Cardiac septum (tissue), 1 donor: ENCODE results near the gene PCDHGC5. TPM values are rescaled to one million over a fixed set of nuclear protein-coding genes. Genes with fewer than 3 reads are reported as not detected.

ENCODE experiments used
- DNase-seq: peaks from one replicate; pipeline ENCODE4 v3.0.0-alpha.2; 2020; ENCODE audit warnings: low spot score
- intact Hi-C: fragments of 100-400 bp; cut with DNase I; formaldehyde crosslinking; loops from one replicate; pipeline ENCODE4 v1.14.0; 2022
- total RNA-seq: library from RNA; stranded (reverse); fragmentation: NEBNext Ultra II Directional; extraction: Animal tissue kit (Norgen Biotek cat#: 25700); gene quantifications from one replicate; pipeline ENCODE4 v1.2.1, GENCODE V29; 2021
- donor health status: DM: no; HTN: no; CAD: no.

Gene PCDHGC5
- total RNA-seq, 1 donor from 2014 or later: 6.1 TPM

DNA sequence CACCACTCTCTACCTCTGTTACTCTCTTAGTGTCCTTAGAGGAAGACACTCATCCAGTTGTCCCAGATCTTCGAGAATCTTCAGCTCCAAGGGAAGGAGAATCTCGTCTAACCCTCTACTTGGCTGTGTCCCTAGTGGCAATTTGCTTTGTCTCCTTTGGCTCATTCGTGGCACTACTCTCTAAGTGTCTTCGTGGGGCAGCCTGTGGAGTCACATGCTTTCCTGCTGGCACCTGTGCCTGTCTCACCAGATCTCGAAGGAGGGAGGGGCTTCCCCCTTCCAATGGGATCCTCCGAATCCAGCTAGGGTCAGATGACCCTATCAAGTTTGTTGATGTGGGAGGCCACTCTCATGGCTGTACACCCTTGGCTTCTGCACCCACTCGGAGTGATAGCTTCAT, 1.8 kb upstream of the PCDHGC5 start:
- intact Hi-C loops: no loop called here
- DNase-seq: no peak

GRCh38 chr5:141489841-141490240, 960 bp downstream of the PCDHGC5 start:
- intact Hi-C loops: no loop called here
- DNase-seq: no peak

DNA sequence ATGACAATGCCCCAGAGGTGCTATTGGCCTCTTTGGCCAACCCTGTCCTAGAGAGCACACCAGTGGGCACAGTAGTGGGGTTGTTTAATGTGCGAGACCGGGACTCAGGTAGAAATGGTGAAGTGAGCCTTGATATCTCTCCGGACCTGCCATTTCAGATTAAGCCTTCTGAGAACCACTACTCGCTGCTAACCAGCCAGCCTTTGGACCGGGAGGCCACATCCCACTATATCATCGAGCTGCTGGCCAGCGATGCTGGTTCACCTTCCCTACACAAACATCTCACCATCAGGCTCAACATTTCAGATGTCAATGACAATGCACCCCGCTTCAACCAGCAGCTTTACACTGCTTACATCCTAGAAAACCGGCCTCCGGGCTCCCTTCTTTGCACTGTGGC, 1.4 kb downstream of the PCDHGC5 start:
- intact Hi-C loops: no loop called here
- DNase-seq: no peak

DNA sequence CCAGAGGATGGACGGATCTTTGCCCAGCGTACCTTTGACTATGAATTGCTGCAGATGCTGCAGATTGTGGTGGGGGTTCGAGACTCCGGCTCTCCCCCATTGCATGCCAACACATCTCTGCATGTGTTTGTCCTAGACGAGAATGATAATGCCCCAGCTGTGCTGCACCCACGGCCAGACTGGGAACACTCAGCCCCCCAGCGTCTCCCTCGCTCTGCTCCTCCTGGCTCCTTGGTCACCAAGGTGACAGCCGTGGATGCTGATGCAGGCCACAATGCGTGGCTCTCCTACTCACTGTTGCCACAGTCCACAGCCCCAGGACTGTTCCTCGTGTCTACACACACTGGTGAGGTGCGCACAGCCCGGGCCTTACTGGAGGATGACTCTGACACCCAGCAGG, 1.9 kb downstream of the PCDHGC5 start:
- no peak for DNase-seq

DNA sequence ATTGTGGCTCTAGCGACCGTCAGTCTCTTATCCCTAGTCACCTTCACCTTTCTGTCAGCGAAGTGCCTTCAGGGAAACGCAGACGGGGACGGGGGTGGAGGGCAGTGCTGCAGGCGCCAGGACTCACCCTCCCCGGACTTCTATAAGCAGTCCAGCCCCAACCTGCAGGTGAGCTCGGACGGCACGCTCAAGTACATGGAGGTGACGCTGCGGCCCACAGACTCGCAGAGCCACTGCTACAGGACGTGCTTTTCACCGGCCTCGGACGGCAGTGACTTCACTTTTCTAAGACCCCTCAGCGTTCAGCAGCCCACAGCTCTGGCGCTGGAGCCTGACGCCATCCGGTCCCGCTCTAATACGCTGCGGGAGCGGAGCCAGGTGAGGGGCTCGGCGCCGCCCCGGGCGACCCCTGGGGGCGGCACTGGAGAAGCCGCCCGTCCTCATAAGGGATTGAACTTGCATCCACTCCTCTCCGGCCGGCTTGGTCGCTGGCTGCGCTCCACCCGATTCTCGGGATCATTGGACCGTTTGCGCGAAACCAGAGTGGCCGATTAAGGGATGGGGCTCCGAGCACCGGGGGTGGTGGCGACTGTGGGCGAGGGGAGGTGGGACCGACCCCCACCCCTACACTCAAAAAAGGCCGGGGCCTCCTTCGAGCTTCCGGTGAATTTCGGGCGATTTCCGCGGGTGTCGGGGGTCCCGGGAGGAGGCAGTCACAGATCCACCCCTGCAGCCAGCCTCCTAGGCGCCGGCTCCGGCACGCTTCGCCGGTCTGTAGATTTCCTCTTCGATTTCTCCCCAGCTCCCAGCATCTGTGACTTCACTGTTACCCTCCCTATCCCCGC, 2.7 kb downstream of the PCDHGC5 start:
- no peak for DNase-seq
- intact Hi-C loops: no loop called here

More for the DNA sequence above, 1.9 kb downstream of the PCDHGC5 start:
- intact Hi-C loops: no loop called here

GRCh38 chr5:141492168-141492885, 3.4 kb downstream of the PCDHGC5 start:
- no peak for DNase-seq
- intact Hi-C loops: no loop called here

GRCh38 chr5:141493500-141494422, 4.9 kb downstream of the PCDHGC5 start:
- DNase-seq: no peak
- intact Hi-C loops: no loop called here

DNA sequence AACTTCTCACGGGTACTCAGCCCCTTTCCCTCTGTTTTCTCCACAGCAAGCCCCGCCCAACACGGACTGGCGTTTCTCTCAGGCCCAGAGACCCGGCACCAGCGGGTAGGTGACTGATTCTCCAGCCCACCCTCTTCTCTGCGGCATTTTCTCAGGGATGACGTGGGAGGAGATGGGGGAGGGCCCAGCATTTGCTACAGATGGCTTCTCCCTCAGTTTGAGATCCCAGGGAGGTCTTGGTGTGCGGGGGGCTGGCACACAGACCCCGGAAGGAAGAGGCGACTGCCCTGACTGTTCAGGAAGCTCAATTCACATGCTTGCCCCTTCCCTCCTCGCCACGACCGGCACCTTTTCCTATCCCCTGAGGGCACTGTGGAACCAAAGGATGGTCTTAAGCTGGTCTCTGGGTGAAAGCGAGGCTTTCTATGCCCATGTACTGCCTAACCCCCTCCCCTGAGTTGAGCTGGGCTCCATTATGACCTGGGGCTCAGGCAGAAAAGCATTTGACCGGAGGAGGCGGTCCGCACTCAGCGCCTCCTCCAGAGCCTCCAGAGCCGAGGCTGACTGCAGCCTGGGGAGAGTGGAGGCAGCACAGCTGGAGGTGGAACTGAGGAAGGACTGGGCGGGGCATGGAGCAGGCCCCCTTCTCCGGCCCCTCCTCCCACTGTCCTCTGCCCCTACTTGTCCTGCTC, 6.0 kb downstream of the PCDHGC5 start:
- intact Hi-C loops: no loop called here
- no peak for DNase-seq

GRCh38 chr5:141495453-141495811, 6.6 kb downstream of the PCDHGC5 start:
- intact Hi-C loops: no loop called here
- no peak for DNase-seq

DNA sequence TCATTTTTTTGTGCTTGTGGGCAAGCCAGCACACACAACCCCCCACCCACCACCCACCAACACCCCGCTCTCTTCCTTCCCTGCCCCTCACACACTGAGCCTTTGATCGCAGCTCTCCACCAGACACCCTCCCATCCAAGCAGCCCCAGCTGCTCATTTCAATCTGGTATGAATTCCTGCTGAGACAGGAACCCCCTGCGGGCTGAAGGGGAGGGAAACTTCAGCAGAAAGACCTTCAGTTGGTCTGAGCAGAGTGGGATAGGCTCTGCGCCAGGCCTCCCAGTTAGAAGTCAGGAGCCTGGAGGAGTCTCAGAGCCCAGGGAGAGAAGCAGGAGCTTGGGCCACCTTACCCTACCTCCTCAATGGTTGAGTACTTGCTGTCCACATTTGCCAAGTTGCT, 7.2 kb downstream of the PCDHGC5 start:
- intact Hi-C loops: no loop called here
- no peak for DNase-seq

- no peak for DNase-seq
- intact Hi-C loops: no loop called here
These were observed 12.9 kb downstream of the PCDHGC5 start for GRCh38 chr5:141501761-141502160.

DNA sequence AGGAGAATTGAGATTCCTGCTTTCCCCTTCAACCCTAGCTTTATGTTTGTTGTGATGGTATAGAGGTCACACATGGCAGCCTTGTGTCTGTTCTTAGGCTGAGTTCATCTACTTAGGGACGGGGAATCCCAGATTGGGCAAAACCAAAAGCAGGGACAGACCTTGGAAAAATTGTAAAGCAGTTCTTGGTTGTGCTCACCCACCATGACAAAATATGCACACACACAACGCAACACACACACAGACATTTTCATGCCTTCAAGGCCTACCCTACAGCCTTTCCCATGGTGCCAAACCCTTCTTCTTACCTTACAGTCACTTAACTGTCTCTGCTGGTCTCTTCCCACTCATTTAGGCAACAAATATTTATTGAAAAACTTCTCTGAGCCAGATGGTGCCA, 14.8 kb downstream of the PCDHGC5 start:
- no peak for DNase-seq
- intact Hi-C loops: no loop called here

- intact Hi-C loops: no loop called here
- no peak for DNase-seq
These were observed 15.3 kb downstream of the PCDHGC5 start for GRCh38 chr5:141504216-141504615.

DNA sequence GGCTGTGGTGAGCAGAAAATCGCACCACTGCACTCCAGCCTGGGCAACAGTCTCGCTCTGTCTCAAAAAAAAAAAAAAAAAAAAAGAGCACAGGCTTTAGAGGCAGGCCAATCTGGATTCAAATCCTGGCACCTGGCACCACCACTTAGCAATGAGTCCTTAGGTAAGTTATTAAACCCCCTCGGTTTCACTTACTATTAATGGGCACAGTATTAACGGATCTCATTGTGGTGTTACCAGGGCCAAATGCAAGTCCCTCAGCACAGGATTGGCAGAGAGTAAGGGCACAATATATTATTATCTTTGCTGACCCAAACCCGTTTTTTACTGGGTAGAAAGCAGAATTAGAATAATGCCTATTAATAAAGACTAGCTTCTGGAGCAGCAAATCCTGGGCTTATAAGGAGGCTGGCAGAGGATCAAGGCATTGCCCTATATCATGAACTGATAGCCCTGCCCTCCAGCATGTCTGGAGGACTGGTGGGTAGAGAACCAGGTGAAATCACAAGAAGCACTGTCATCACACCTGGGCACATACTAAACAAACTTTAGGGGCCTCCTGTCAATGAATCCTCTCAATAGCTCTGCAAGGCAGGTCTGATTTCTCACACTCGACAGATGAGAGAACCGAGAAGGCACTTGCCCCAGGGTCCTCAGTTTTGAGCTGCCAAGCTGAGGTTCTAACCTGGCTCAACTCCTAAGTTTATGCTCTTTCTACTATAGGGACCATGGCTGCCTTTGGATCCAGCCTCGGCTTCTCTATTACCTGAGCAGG, 17.7 kb downstream of the PCDHGC5 start:
- intact Hi-C loops: no loop called here
- DNase-seq: no peak

- intact Hi-C loops: no loop called here
- no peak for DNase-seq
These were observed 18.7 kb downstream of the PCDHGC5 start for GRCh38 chr5:141507387-141508091.

DNA sequence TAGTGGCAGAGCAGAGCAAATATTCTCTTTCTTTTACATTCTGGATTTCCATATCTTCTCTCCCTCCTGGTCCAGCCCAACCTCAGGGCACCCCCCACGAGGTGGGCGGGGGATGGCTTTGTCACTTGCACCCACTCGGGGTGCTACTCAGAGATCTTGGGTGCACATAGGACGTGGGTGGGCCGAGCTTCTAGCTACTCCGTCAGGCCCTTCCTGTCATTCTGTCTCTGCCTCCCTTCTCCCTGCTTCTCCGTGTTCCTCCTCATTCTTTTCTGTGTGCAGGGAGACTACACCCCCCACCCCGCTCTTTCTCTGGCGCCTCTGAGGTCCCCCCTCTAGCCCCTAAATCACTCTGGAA, 19.5 kb downstream of the PCDHGC5 start:
- intact Hi-C loops: no loop called here
- no peak for DNase-seq

DNA sequence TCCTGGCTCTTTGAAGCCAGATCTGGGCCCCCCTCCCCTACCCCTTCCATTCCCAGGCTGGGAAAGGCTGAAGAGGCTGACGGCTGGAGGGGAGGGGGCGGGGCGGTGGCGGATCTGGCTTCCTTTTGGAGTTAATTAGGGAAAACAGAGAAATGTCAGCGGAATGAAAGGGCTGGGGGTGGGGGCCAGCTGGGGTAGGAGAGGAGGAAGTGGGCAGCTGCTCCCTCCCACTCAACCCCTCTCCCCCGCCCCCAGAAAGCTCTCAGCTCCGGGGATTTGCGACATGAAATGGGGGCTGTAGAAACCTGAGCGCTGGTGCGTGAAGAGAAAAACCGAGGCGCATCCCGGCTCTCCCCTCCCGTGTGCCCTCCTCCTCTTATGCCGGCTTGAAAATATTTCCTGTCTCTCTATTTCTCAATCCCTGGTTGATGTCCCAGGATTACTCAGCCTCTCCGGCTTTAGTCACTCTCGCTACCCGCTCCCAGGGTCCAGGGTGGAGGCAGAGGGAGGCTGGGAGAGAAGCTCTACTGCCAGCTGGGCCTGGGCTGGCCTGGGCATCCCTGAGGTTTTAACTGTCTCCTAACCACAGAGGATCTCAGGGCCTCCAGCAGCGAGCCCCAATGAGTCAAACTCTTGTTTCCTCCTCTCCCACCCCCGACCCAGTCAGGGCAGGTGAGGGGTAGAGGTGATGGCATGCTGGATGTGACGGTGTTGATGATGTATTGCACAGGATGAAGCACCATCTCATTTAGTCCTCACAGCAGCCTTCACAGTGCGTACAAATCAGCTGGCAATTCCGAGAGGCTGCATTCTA, 20.1 kb downstream of the PCDHGC5 start:
- intact Hi-C loops: no loop called here
- DNase-seq: peak; percentile 78

- no peak for DNase-seq
- intact Hi-C loops: no loop called here
These were observed 21.3 kb downstream of the PCDHGC5 start for GRCh38 chr5:141510160-141510559.
